Brain microvascular endothelial cell (primary cell): ENCODE data around the gene SLC6A16.
"Not testable (repeated sequence)": the region's sequence is repeated elsewhere in the genome, so short reads cannot be mapped to it uniquely, and the experiment has no call there.

Source experiments
- DNase-seq: peaks from one replicate; pipeline ENCODE4 v3.0.0-alpha.2; 2020
- H3K27ac ChIP-seq: fragments of 250-450 bp; sonication (Bioruptor Pico); 2 replicates; pipeline ENCODE4 v1.5.1; 2020; ENCODE audit warnings: mild to moderate bottlenecking, moderate library complexity
- H3K27me3 ChIP-seq: fragments of 250-450 bp; sonication (Bioruptor Pico); replicated peaks from 2 replicates; pipeline ENCODE4 v1.5.1; 2020; ENCODE audit warnings: mild to moderate bottlenecking
- H3K36me3 ChIP-seq: fragments of 250-450 bp; sonication (Bioruptor Pico); replicated peaks from 2 replicates; pipeline ENCODE4 v1.5.1; 2020; ENCODE audit warnings: mild to moderate bottlenecking
- H3K4me3 ChIP-seq: 2 replicates; pipeline ENCODE4 v1.5.1; 2011; ENCODE audit warnings: low read depth, mild to moderate bottlenecking, control low read depth, low read length, moderate library complexity
- CTCF ChIP-seq: IDR thresholded peaks from 2 replicates; pipeline ENCODE4 v1.5.1; 2011; ENCODE audit warnings: low read depth, mild to moderate bottlenecking, moderate library complexity, low read length, control low read depth, inconsistent platforms; ENCODE audit errors: missing control alignments
- in situ Hi-C: cut with HindIII; loops from 2 replicates; pipeline ENCODE4 v1.10.0; 2017; ENCODE audit warnings: low sequenced_read_pairs, low pct_ligation_motif_present

SLC6A16 gene

GRCh38 chr19:49327878-49328544 lies 3.0 kb upstream of the SLC6A16 start:
- TF ChIP-seq CTCF: peak; percentile 81
- Histone ChIP-seq H3K4me3 (no peak overlapping the region), H3K36me3 (no peaks in the 10 kb centered on the region), H3K27ac (no peak overlapping the region), H3K27me3 (no peaks in the 10 kb centered on the region)
- peak; percentile 20 for DNase-seq
- in situ Hi-C loops: no loop called here

- DNase-seq: no peak
Measured at GRCh38 chr19:49326165-49326704, 1.2 kb upstream of the SLC6A16 start.

GRCh38 chr19:49325756-49326155 lies 765 bp upstream of the SLC6A16 start:
- H3K4me3 ChIP-seq, in situ Hi-C loops, H3K27ac ChIP-seq: not testable (repeated sequence)

More at GRCh38 chr19:49326165-49326704, 1.2 kb upstream of the SLC6A16 start:
- in situ Hi-C loops: no loop called here
- H3K4me3 ChIP-seq: no peak overlapping the region
- H3K27ac ChIP-seq: no peak overlapping the region
- no peaks in the 10 kb centered on the region for H3K36me3 ChIP-seq
- TF ChIP-seq CTCF: no peak
- no peaks in the 10 kb centered on the region for H3K27me3 ChIP-seq

GRCh38 chr19:49318296-49318695 lies 6.7 kb downstream of the SLC6A16 start:
- H3K36me3 ChIP-seq: no peaks in the 10 kb centered on the region
- no peak for TF ChIP-seq CTCF
- no peak for DNase-seq
- H3K27ac ChIP-seq: no peak overlapping the region
- no peak overlapping the region for H3K4me3 ChIP-seq
- no peaks in the 10 kb centered on the region for H3K27me3 ChIP-seq
- in situ Hi-C loops: no loop called here

More at GRCh38 chr19:49325756-49326155, 765 bp upstream of the SLC6A16 start:
- not testable (repeated sequence) for H3K36me3 ChIP-seq, H3K27me3 ChIP-seq, DNase-seq

GRCh38 chr19:49316284-49316683 lies 8.7 kb downstream of the SLC6A16 start:
- Histone ChIP-seq H3K27ac (no peak overlapping the region), H3K36me3 (no peaks in the 10 kb centered on the region), H3K27me3 (no peaks in the 10 kb centered on the region), H3K4me3 (no peak overlapping the region)
- DNase-seq: no peak
- in situ Hi-C loops: no loop called here
- TF ChIP-seq CTCF: no peak

- no peaks in the 10 kb centered on the region for H3K27me3 ChIP-seq
- in situ Hi-C loops: no loop called here
- no peaks in the 10 kb centered on the region for H3K36me3 ChIP-seq
- no peak for TF ChIP-seq CTCF
- no peak overlapping the region for H3K27ac ChIP-seq
- no peak overlapping the region for H3K4me3 ChIP-seq
- no peak for DNase-seq
Measured at GRCh38 chr19:49315111-49315510, 9.9 kb downstream of the SLC6A16 start.
